HuH-7.5 (cell line): ENCODE results near the gene HPS4.

ENCODE experiments used
- DNase-seq: peaks from one replicate; pipeline ENCODE4 v3.0.0; 2011; ENCODE audit warnings: low spot score

Gene HPS4

GRCh38 chr22:26464312-26464711 lies 19.3 kb downstream of the HPS4 start:
- no peak for DNase-seq

GRCh38 chr22:26463688-26464087 lies 19.9 kb downstream of the HPS4 start:
- DNase-seq, result no peak

- DNase-seq, result no peak
Measured at GRCh38 chr22:26463101-26463661, 20.4 kb downstream of the HPS4 start.

GRCh38 chr22:26462641-26463040 lies 20.9 kb downstream of the HPS4 start:
- DNase-seq, result no peak

DNA sequence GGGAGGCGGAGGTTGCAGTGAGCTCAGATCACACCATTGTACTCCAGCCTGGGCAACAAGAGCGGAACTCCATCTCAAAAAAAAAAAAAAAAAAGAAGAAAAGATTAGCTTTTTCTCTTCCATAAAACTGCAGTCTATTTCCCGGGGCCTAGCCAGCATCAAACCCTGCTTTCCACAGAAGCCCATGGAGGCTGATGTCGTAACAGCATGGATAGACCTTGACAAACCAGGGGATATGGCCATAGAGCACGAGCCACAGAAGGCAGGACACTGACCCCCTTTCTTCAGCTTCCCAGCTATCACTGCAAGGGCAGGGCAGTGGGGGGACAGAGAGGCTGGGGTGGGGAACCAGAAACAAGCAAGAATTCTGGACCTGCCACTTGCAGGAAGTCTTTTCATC lies 21.5 kb downstream of the HPS4 start:
- DNase-seq, result no peak

GRCh38 chr22:26461188-26461810 lies 22.3 kb downstream of the HPS4 start:
- peak; percentile 59 for DNase-seq

DNA sequence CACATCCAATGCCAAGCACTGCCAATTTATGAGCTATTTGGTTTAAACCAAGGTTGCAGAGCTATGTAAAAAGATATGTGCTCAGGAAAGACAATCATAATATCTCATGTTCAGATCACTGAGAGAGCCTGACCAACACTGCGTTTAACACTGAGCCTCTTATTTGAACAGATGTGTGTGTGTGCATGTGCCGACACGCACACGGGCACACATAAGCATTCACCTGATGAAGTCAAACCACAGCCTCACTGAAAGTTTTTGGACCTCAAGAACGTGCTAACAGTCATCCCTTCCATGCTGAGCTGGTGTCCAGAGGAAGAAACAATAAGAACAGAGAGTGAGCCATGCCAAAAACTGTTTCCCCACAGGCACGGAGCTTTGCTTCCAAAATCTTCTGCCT lies 23.4 kb downstream of the HPS4 start:
- DNase-seq, result no peak

GRCh38 chr22:26457661-26458272 lies 25.8 kb downstream of the HPS4 start:
- no peak for DNase-seq

GRCh38 chr22:26453812-26454500 lies 29.6 kb downstream of the HPS4 start:
- no peak for DNase-seq

DNA sequence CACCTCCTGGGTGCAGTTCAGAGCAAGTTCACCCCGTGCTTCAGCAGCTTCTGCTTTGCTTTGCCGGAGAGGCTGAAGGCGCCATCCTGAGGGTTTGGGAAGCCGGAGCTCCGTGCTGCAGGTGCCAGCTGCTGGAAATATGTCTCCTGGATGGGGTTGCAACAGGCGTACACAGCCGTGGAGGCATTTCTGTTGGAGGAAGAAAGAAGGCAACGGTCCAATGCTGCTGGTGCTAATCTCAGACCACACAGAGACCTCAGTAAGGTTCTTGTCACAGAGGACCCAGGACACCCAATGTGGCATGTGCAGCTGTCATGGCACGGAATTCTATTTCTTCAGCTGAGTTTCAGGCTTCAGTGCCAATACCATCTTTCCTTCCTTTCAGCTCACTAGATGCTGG lies 30.4 kb downstream of the HPS4 start:
- no peak for DNase-seq

DNA sequence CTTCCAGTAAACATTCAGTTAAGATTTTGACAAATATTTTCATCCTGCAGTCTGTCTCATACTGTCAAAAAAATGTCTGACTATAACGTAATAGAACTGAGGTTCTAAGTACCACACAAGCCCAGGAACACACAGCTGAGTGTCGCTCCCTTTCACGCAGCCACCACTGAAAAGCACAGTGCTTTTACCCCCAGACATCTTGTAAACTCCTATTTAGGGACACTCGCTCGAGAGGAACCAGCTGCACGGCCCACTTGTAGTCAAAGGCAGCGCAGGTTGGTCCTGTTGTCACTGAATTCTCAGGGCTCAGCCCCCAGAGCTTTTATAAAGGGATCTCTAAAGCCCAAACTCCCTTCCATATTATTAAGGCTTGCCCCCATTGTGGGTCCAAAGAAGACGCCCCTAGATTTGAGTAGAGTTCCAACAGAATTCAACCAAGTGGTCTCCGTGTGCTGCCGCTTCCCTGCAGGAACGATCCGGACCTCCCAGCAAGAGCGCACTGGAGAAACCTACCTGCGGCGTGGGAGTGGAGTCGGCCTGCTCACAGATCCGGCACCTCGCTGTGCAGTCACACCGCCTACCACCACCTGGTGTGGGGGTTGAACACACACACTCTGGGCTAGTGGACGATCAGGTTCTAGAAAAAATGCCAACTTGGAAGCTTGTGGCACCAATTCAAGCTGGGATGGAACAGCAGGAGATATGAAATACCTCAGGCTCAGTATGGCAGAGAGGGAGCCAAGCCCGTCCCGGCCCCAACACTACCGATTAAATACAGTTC lies 31.2 kb downstream of the HPS4 start:
- DNase-seq, result no peak

DNA sequence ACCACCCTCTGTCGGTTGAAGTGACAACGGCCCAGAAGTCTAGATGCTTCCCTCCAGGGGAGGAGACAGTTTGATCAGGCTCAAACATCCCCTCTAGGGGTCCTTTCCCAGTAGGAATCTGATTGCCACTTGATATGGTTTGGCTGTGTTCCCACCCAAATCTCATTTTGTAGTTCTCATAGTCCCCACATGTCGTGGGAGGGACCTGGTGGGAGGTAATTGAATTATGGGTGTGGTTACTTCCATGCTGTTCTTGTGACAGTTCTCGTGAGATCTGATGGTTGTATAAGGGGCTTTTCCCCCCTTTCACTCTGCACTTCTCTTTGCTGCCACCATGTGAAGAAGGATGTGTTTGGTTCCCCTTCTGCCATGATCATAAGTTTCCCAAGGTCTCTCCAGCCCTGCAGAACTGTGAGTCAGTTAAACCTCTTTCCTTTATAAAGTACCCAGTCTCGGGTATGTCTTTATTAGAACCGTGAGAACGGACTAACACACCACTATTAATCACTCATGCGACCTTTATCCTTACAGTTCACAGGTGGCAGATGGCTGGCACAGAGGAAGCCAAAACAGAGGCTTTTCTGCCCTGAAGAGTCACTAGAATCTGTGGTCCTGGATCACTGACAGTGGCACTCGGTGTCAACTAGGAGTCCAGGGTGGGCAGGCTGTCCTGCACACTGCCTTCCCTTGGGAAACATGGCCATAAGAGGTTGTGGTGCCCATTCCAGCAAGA lies 33.0 kb downstream of the HPS4 start:
- no peak for DNase-seq

DNA sequence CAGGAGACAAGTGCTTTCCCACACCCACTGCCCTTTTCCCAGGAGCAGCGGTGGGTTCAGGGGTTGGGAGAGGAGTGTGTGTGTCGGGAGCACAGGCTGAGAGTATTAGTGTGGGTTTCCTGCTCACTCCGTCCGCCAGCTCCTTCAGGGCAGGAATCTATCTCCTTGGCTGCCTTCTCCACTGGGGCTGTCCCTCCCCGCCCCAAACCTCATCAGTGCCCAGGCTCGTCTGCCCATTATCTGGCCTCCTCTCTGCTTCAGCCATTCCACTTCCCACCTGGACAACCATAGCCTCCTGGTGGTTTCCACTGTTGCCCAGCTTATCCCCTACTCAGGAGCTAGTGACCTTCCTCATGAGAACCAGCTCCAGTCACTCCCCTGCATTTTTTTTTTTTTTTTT lies 34.6 kb downstream of the HPS4 start:
- no peak for DNase-seq

- DNase-seq, result no peak
Measured at GRCh38 chr22:26448334-26448733, 35.2 kb downstream of the HPS4 start.

- no peak for DNase-seq
Measured at GRCh38 chr22:26447584-26448329, 35.8 kb downstream of the HPS4 start.

DNA sequence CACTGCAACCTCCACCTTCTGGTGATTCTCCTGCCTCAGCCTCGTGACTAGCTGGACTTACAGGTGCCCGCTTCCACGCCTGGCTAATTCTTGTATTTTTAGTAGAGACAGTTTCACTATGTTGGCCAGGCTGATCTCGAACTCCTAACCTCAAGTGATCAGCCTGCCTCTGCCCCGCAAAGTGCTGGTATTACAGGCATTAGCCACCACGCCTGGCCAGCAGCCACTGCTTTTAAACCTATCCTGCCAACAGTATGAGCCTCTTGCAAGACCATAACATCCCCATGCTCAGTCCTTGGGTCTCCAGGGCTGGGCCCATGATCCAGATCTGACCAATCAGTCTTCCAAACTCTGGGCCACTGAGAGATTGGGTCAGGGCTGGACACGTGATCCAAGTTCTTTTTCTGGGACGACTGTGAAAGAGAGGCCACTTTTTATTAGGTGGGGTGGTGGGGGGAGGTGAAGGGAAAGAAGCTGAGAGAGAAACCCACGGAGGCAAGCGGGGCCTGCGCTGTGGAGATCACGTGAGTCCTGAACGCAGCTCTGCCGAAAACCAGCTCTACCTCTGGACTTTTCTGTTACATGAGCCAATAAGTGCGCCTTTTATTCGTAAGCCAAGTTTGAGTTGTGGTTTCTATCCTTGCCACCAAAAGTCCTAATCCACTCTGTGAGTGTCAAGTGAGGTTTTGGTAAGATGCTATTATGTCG lies 36.6 kb downstream of the HPS4 start:
- DNase-seq, result no peak

DNA sequence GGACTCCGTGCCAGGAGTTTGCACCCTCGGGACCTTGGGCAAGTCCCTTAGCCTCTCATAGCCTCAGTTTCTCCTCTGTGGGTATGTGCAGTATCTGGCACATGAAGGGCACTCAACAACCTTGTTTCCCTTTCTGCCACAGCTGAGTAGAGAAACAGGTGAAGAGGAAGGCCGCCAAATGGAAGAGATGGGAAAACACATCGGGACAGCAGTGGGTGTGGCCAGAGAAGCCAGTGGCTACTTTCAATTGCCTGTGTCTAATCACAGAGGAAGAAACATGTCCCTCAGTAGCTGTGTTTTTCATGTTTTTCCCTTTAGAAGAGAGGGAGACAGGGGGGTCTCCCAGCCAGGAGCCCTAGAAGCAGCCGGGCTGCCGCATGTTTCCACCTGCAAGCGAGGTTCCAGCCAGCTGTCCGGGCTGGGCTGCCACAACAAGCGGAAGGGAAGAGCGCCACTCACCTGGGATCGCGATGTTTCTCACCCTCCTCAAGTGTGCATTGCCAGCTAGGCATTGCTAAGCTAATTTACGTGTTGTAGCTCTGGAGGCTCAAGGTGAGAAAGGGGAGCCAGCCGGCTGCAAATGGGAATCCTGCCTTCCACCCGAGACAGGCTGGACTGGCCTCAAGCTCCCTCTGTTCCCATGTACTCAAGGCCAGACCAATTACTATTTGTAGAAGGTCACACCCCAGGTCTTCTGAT lies 37.9 kb downstream of the HPS4 start:
- no peak for DNase-seq

- DNase-seq, result no peak
Measured at GRCh38 chr22:26444777-26445176, 38.8 kb downstream of the HPS4 start.

GRCh38 chr22:26443901-26444690 lies 39.5 kb downstream of the HPS4 start:
- DNase-seq, result no peak
